CD14-positive monocyte (primary cell): ENCODE data around the gene PELI2. TPM values are rescaled to one million over a fixed set of nuclear protein-coding genes. Genes with fewer than 3 reads are reported as not detected.
A peak's percentile ranks its signal among the peaks of the same experiment; 100 is the strongest.

Source experiments
- DNase-seq, 3 donors: peaks; one replicate each; pipeline ENCODE4 v3.0.0-alpha.2; 2011 to 2022
- H2AFZ ChIP-seq: 2 replicates; pipeline ENCODE4 v1.6.0; 2012; ENCODE audit warnings: mild to moderate bottlenecking, low read depth, low read length, inconsistent platforms; ENCODE audit not compliant: insufficient read depth, poor library complexity, severe bottlenecking
- H3K27ac ChIP-seq, 2 donors: 1 replicate in 1 of 2; 2 replicates in 1 of 2; pipeline ENCODE4 v1.5.1; 2012 to 2013; ENCODE audit warnings: low read length in 2 of 2, control low read depth in 1 of 2, inconsistent platforms in 1 of 2, low read depth in 1 of 2, mild to moderate bottlenecking in 1 of 2
- H3K27me3 ChIP-seq, 2 donors: one replicate each; pipeline versions ENCODE4 v1.6.0 to v1.6.1; 2011 to 2013; ENCODE audit warnings: low read length in 2 of 2; ENCODE audit not compliant: control insufficient read depth in 2 of 2, insufficient read depth in 2 of 2
- H3K36me3 ChIP-seq, 2 donors: replicated peaks in 1 of 2; 1 replicate in 1 of 2; 2 replicates in 1 of 2; pipeline versions ENCODE4 v1.5.1 to v1.6.1; 2012 to 2013; ENCODE audit warnings: low read length in 2 of 2, control low read depth in 1 of 2, inconsistent platforms in 1 of 2, mild to moderate bottlenecking in 1 of 2; ENCODE audit not compliant: insufficient read depth in 2 of 2, control insufficient read depth in 1 of 2
- H3K4me1 ChIP-seq, 2 donors: 1 replicate in 1 of 2; 2 replicates in 1 of 2; pipeline versions ENCODE4 v1.5.1 to v1.6.1; 2012 to 2013; ENCODE audit warnings: low read length in 2 of 2, control low read depth in 1 of 2, inconsistent platforms in 1 of 2, mild to moderate bottlenecking in 1 of 2, moderate library complexity in 1 of 2; ENCODE audit not compliant: insufficient read depth in 2 of 2, control insufficient read depth in 1 of 2
- H3K4me2 ChIP-seq: replicated peaks from 2 replicates; pipeline ENCODE3; 2012; ENCODE audit warnings: low read length, moderate library complexity, mild to moderate bottlenecking; ENCODE audit not compliant: poor library complexity, severe bottlenecking; ENCODE audit errors: extremely low read depth
- H3K4me3 ChIP-seq, 3 experiments: fragments of 200-600 bp in 1 of 3; sonication (generic) in 1 of 3; replicated peaks in 1 of 3; 1 replicate in 2 of 3; 2 replicates in 1 of 3; pipeline ENCODE4 v1.5.1; 2011 to 2013; ENCODE audit warnings: low read length in 3 of 3, mild to moderate bottlenecking in 3 of 3, control low read depth in 2 of 3, low read depth in 2 of 3, inconsistent platforms in 1 of 3, moderate library complexity in 1 of 3
- H3K79me2 ChIP-seq: 2 replicates; pipeline ENCODE4 v1.6.0; 2012; ENCODE audit warnings: mild to moderate bottlenecking, control low read depth, inconsistent platforms, low read length, moderate library complexity; ENCODE audit not compliant: insufficient read depth
- H3K9ac ChIP-seq: 2 replicates; pipeline ENCODE4 v1.6.0; 2017; ENCODE audit warnings: low read length, mild to moderate bottlenecking; ENCODE audit not compliant: insufficient read depth, poor library complexity, severe bottlenecking
- H3K9me3 ChIP-seq, 2 donors: replicated peaks in 1 of 2; 1 replicate in 1 of 2; 2 replicates in 1 of 2; pipeline versions ENCODE4 v1.5.1 to v1.6.1; 2012 to 2013; ENCODE audit warnings: low read length in 2 of 2, control low read depth in 1 of 2; ENCODE audit not compliant: control insufficient read depth in 1 of 2, insufficient read depth in 1 of 2
- H4K20me1 ChIP-seq: 2 replicates; pipeline ENCODE4 v1.6.0; 2012; ENCODE audit warnings: mild to moderate bottlenecking, low read length, control low read depth, moderate library complexity; ENCODE audit not compliant: insufficient read depth
- H3K27ac Mint-ChIP-seq, 7 donors: one replicate each; pipeline ENCODE4 v1.8.0; 2020; ENCODE audit warnings: mild to moderate bottlenecking in 7 of 7, mixed read lengths in 7 of 7, moderate library complexity in 6 of 7, inconsistent platforms in 2 of 7
- H3K27me3 Mint-ChIP-seq, 3 donors: one replicate each; pipeline ENCODE4 v1.8.0; 2021 to 2022; ENCODE audit warnings: low read depth in 3 of 3, mild to moderate bottlenecking in 3 of 3, mixed read lengths in 3 of 3, moderate library complexity in 3 of 3, inconsistent platforms in 1 of 3
- H3K36me3 Mint-ChIP-seq, 2 donors: one replicate each; pipeline ENCODE4 v1.8.0; 2020; ENCODE audit warnings: mixed read lengths in 2 of 2, inconsistent platforms in 1 of 2, mild to moderate bottlenecking in 1 of 2
- H3K4me1 Mint-ChIP-seq: one replicate; pipeline ENCODE4 v1.8.0; 2020; ENCODE audit warnings: mild to moderate bottlenecking, mixed read lengths
- H3K4me3 Mint-ChIP-seq, 2 donors: one replicate each; pipeline ENCODE4 v1.8.0; 2020; ENCODE audit warnings: mild to moderate bottlenecking in 2 of 2, mixed read lengths in 2 of 2, moderate library complexity in 1 of 2
- H3K9me3 Mint-ChIP-seq, 7 donors: one replicate each; pipeline ENCODE4 v1.8.0; 2020 to 2022; ENCODE audit warnings: mixed read lengths in 7 of 7, mild to moderate bottlenecking in 6 of 7, moderate library complexity in 6 of 7, inconsistent platforms in 2 of 7
- CTCF ChIP-seq: fragments of 200-600 bp; IDR thresholded peaks from one replicate; pipeline ENCODE4 v1.8.0; 2022; ENCODE audit warnings: antibody characterized with exemption, mild to moderate bottlenecking
- WGBS: methylation state at CpG from one replicate; pipeline ENCODE4 v1.1.5; 2013; ENCODE audit warnings: missing lambda C conversion rate; ENCODE audit not compliant: insufficient coverage; 5-methylcytosine and 5-hydroxymethylcytosine counted together
- intact Hi-C, 2 donors: fragments of 100-400 bp; cut with micrococcal nuclease; formaldehyde crosslinking; loops; one replicate each; pipeline versions ENCODE4 v1.15.0 to v1.15.1; 2023
- polyA plus RNA-seq, 3 donors: library from polyadenylated mRNA; depleted of rRNA in 1 of 3; unstranded in 2 of 3; stranded (reverse) in 1 of 3; fragments of 300-500 nt in 2 of 3; fragments of >200 nt in 1 of 3; fragmentation: Illumina TruSeq in 2 of 3; gene quantifications; 1 replicate in 2 of 3; 2 replicates in 1 of 3; pipeline ENCODE4 v1.2.3, GENCODE V29; 2012 to 2021

PELI2 gene
- polyA plus RNA-seq, 3 donors: 10.1 to 35.8 (median 12.5) TPM

- DNase-seq: no peak
- WGBS: no CpG with 5 or more reads among the region's 1 CpG
- Histone ChIP-seq H3K36me3 (peaks cover 2 to 8% of the 10 kb centered on the region in 2 donors), H3K27me3 (no peaks in the 10 kb centered on the region), H3K4me2 (no peak overlapping the region), H2AFZ (no peak overlapping the region), H4K20me1 (peaks cover 99% of the 10 kb centered on the region), H3K4me3 (no peak overlapping the region), H3K79me2 (peaks cover 52% of the 10 kb centered on the region), H3K4me1 (peaks cover 7 to 8% of the 10 kb centered on the region in 2 donors), H3K9ac (no peak overlapping the region), H3K9me3 (no peaks in the 10 kb centered on the region), H3K27ac (no peak overlapping the region)
- Mint-ChIP-seq H3K36me3 (peaks cover 10 to 13% of the 10 kb centered on the region in 2 donors), H3K27me3 (peaks cover 0 to 1% (median 0%) of the 10 kb centered on the region in 3 donors), H3K9me3 (peaks cover 0 to 3% (median 1%) of the 10 kb centered on the region in 7 donors), H3K4me3 (no peak overlapping the region), H3K4me1 (peaks cover 26% of the 10 kb centered on the region), H3K27ac (peak overlapping the region in 1 of 7 donors; percentile 17)
- intact Hi-C loops: no loop called here
- no peak for TF ChIP-seq CTCF
Observed at GRCh38 chr14:56193347-56193746, 75.1 kb downstream of the PELI2 start.

- intact Hi-C loops: no loop called here
- 79% methylated on average over 6 of the region's 7 CpGs for WGBS
- no peak overlapping the region for H3K4me3 ChIP-seq
Observed at GRCh38 chr14:56194042-56194441, 75.8 kb downstream of the PELI2 start.

More at GRCh38 chr14:56194042-56194441, 75.8 kb downstream of the PELI2 start:
- no peak for TF ChIP-seq CTCF
- no peak overlapping the region for H3K9ac ChIP-seq
- DNase-seq: no peak
- peaks cover 26% of the 10 kb centered on the region for H3K4me1 Mint-ChIP-seq
- H3K4me2 ChIP-seq: no peak overlapping the region
- no peaks in the 10 kb centered on the region for H3K27me3 ChIP-seq
- H4K20me1 ChIP-seq: peaks cover 99% of the 10 kb centered on the region
- H3K36me3 ChIP-seq: peaks cover 2 to 8% of the 10 kb centered on the region in 2 donors
- peaks cover 9 to 14% of the 10 kb centered on the region in 2 donors for H3K4me1 ChIP-seq
- peaks cover 0 to 3% (median 1%) of the 10 kb centered on the region in 7 donors for H3K9me3 Mint-ChIP-seq
- peaks cover 10 to 13% of the 10 kb centered on the region in 2 donors for H3K36me3 Mint-ChIP-seq
- H2AFZ ChIP-seq: no peak overlapping the region
- H3K27me3 Mint-ChIP-seq: no peaks in the 10 kb centered on the region
- peaks cover 54% of the 10 kb centered on the region for H3K79me2 ChIP-seq
- no peak overlapping the region for H3K4me3 Mint-ChIP-seq
- no peak overlapping the region for H3K27ac ChIP-seq
- H3K27ac Mint-ChIP-seq: peak overlapping the region in 1 of 7 donors; percentile 47
- no peaks in the 10 kb centered on the region for H3K9me3 ChIP-seq
